ENCODE results near the gene PRKAA2.

PRKAA2 gene

DNA sequence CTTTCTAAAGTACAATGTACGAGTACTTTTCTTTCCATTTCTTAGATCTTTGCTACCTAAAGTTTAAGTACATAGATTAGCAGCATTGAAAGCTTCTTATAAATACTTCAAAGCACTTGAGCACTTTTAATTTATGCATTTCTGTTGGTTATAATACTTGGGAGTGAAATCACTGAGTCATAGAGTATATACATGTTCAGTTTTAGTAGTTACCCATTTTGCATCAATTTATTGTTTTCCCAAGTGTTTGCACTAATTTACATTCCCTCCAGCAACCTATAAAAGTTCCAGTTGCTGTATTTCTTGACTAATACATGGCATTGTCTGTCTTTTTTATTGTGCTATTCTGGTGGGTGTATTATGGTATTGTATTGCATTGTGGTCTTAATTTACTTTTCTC lies 20.3 kb downstream of the PRKAA2 start:
- TF ChIP-seq CTCF (IDR thresholded peaks at IDR 0.05; ENCODE audit: extremely low read depth, insufficient read depth, missing control alignments), result no peak
- DNase-seq (ENCODE audit: low spot score), result no peak
- in situ Hi-C loops (cut with MboI; ENCODE audit: low pct_unique_long_range_greater_than_20kb, low sequenced_read_pairs, unreplicated experiment), result no loop called here

GRCh38 chr1:56666112-56666608 lies 21.0 kb downstream of the PRKAA2 start:
- in situ Hi-C loops (cut with MboI; ENCODE audit: low pct_unique_long_range_greater_than_20kb, low sequenced_read_pairs, unreplicated experiment), result no loop called here
- no peak for DNase-seq (ENCODE audit: low spot score)
- no peak for TF ChIP-seq CTCF (IDR thresholded peaks at IDR 0.05; ENCODE audit: extremely low read depth, insufficient read depth, missing control alignments)

- DNase-seq (ENCODE audit: low spot score), result no peak
- in situ Hi-C loops (cut with MboI; ENCODE audit: low pct_unique_long_range_greater_than_20kb, low sequenced_read_pairs, unreplicated experiment), result no loop called here
- no peak for TF ChIP-seq CTCF (IDR thresholded peaks at IDR 0.05; ENCODE audit: extremely low read depth, insufficient read depth, missing control alignments)
Observed at GRCh38 chr1:56670350-56670749, 25.2 kb downstream of the PRKAA2 start.

- in situ Hi-C loops (cut with MboI; ENCODE audit: low pct_unique_long_range_greater_than_20kb, low sequenced_read_pairs, unreplicated experiment), result no loop called here
- TF ChIP-seq CTCF (IDR thresholded peaks at IDR 0.05; ENCODE audit: extremely low read depth, insufficient read depth, missing control alignments), result no peak
- no peak for DNase-seq (ENCODE audit: low spot score)
Observed at GRCh38 chr1:56671085-56671484, 26.0 kb downstream of the PRKAA2 start.

GRCh38 chr1:56671542-56671941 lies 26.4 kb downstream of the PRKAA2 start:
- TF ChIP-seq CTCF (IDR thresholded peaks at IDR 0.05; ENCODE audit: extremely low read depth, insufficient read depth, missing control alignments), result no peak
- no peak for DNase-seq (ENCODE audit: low spot score)
- in situ Hi-C loops (cut with MboI; ENCODE audit: low pct_unique_long_range_greater_than_20kb, low sequenced_read_pairs, unreplicated experiment), result no loop called here

GRCh38 chr1:56672579-56672978 lies 27.5 kb downstream of the PRKAA2 start:
- in situ Hi-C loops (cut with MboI; ENCODE audit: low pct_unique_long_range_greater_than_20kb, low sequenced_read_pairs, unreplicated experiment), result no loop called here

More at GRCh38 chr1:56672579-56672978, 27.5 kb downstream of the PRKAA2 start:
- TF ChIP-seq CTCF (IDR thresholded peaks at IDR 0.05; ENCODE audit: extremely low read depth, insufficient read depth, missing control alignments), result no peak
- DNase-seq (ENCODE audit: low spot score), result no peak

Measured in GM13977 (cell line).